Left ventricle myocardium superior (tissue), 1 donor: ENCODE results near the gene FAP. TPM values are rescaled to one million over a fixed set of nuclear protein-coding genes. Genes with fewer than 3 reads are reported as not detected.

Experiments
- ATAC-seq: fragments of 200-7000 bp; cut with Tn5 transposase; one replicate; pipeline ENCODE4 v1.9.1; 2020; ENCODE audit warnings: mild to moderate bottlenecking, moderate library complexity
- DNase-seq: peaks from one replicate; pipeline ENCODE4 v3.0.0-alpha.2; 2020
- intact Hi-C: fragments of 100-400 bp; cut with micrococcal nuclease; formaldehyde crosslinking; loops from one replicate; pipeline ENCODE4 v1.11.0; 2022
- total RNA-seq: library from RNA; stranded (reverse); fragmentation: NEBNext Ultra II Directional; extraction: Animal tissue kit (Norgen Biotek cat#: 25700); gene quantifications from one replicate; pipeline ENCODE4 v1.2.1, GENCODE V29; 2021
- donor health status: DM: no; HTN: yes; CAD: no; lungs with severe emphysema.

Gene FAP
- total RNA-seq, 1 donor from 2014 or later = 1.3 TPM

DNA sequence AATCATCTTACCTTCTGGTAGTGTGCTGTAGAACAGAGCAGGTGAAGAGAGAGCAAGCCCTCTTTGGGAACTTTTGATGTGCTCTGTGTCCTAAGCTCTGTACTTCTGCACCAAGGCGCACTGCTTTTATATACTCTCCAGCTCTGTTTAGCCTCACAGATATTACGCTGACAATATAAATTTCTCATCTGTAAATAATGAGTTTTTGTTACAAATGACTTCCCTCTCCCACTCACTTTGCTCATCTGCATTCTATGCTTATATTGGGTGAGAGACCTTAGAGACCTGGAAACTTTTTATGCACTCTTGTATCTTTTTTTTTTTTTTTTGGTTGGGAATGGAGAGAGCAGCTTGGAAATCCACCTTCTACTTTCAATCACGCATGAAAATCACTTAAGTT, 91.1 kb downstream of the FAP start, which contains the start of gene GCG:
Gene GCG, minus strand, starts transcription at position 101 of the 400 bp plus-strand sequence. CDS start 3,069 bp downstream, outside the sequence.
- intact Hi-C loops = no loop called here
- DNase-seq (no peak), ATAC-seq (no peak)

GRCh38 chr2:162149940-162150339, 93.3 kb downstream of the FAP start:
- DNase-seq (no peak), ATAC-seq (no peak)
- intact Hi-C loops = no loop called here

DNA sequence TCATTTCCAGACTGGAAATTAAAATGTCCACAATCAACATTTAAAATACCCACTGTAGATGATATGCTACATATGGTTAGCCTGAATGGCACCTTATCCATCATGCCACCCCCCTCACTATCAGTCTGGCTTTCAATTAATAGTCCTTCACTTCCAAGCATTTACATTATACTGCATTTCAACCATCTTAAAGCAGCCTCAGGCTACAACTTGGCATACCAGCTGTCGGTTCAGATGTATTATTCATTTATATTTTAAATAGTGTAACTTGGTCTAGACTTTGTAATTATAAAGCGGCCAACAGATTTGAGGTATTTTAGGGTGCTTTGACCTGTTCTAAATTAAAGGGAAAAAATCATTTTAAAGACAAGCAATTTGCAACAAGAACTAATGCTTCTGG, 93.8 kb downstream of the FAP start:
- intact Hi-C loops = no loop called here
- DNase-seq (no peak), ATAC-seq (no peak)

GRCh38 chr2:162148956-162149355, 94.3 kb downstream of the FAP start:
- no peak for DNase-seq
- ATAC-seq = no peak
- intact Hi-C loops = no loop called here

DNA sequence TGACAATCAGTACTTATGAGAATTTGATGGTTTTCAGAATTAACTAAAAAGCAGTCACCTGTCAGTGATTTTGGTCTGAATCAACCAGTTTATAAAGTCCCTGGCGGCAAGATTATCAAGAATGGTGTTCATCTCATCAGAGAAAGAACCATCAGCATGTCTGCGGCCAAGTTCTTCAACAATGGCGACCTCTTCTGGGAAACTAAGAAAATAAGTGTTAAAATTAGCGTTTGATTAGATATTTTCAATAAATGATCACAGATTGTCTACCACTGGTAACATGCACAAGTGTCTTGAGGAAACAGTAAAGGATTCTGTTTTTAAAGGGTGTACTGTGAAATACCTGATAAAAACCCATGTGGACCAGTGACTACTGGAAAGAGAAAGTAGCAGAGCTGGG, 99.3 kb downstream of the FAP start:
- intact Hi-C loops = no loop called here
- no peak for ATAC-seq
- DNase-seq = no peak

GRCh38 chr2:162138310-162138709, 104.9 kb downstream of the FAP start:
- DNase-seq (no peak), ATAC-seq (no peak)
- intact Hi-C loops = no loop called here

GRCh38 chr2:162127422-162127821, 115.8 kb downstream of the FAP start:
- DNase-seq (no peak), ATAC-seq (no peak)
- intact Hi-C loops = no loop called here

DNA sequence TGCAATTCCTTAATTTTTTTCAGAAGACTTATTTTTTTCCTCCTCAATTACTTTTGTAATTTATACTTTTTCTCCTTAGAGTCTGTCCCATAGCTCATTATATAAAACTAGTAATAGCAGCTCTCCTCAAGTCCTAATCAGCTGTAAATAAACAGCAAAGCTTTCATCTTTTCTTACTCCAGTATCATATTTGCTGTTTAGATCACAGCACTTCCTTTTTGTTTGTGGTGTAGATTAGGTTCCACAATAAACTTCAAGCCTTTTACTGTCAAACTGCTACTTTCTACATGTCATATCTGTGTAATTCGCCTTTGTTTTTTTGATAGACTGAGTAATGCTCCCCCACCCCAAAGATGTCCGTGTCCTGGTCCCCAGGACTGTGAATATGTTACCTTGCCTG, 116.7 kb downstream of the FAP start:
- intact Hi-C loops = no loop called here
- DNase-seq (no peak), ATAC-seq (no peak)

GRCh38 chr2:162126111-162126519, 117.1 kb downstream of the FAP start:
- no peak for ATAC-seq
- DNase-seq = no peak
- intact Hi-C loops = no loop called here

- DNase-seq (no peak), ATAC-seq (no peak)
- intact Hi-C loops = no loop called here
These were observed 118.1 kb downstream of the FAP start for GRCh38 chr2:162125138-162125537.

DNA sequence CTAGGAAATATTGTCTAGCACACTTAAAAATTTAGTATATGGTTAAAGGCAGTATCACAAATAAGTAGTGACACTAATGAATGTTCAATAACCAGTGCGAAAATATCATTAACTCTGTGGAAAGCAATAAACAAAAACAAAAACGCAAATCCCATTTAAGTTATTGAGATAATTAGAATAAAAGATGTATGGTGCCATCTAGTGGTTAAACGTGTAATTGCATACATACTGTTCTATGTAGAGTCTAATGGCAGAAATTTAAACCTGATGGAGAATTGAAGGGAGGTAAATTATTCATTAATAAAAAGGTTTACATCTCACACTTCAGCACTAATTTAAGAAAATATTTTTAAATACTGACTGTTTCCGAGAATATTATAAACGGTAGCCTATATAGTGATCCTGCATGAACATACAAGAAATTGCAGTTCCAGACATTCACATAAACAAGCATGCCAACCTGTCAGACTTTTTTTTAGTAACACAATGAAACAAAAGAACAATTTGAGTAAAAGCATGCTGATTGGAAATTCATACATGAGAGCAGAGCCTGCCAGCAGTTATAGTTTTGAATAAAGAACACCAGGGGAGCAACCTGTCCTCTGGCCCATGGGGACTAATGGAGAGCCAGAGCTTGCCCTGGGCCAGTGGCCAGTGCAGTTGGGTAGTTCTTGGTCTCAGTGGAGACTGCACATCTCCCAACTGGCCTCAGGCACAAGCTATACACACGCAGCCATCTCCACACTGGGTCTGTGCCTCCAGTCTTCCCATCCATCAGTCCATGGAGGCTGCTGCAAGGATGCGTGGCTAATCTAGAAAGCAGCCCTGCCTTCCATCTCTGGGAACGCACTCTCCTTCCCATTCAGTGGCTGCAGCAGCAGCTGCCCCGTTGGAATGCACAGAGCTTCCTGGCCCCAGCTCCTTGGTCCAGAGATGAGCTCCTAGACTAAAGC, 119.2 kb downstream of the FAP start:
- DNase-seq (no peak), ATAC-seq (peak; percentile 58)
- intact Hi-C loops = loop anchor here (1.0 to 5.0 kb wide), 2 partner anchors 117 to 537 kb away; no protein-coding TSS in a partner anchor

Other genes starting within 250 kb of the FAP start
- 6.7 TPM for gene DPP4, start 169.2 kb downstream of the FAP start, total RNA-seq
- not detected for gene GCG, start 91.2 kb downstream of the FAP start, total RNA-seq
- gene IFIH1, start 75.2 kb upstream of the FAP start, total RNA-seq = 5.9 TPM
- 9.5 TPM for gene GCA, start 100.7 kb upstream of the FAP start, total RNA-seq